ENCODE data around the gene GPR155. TPM values are rescaled to one million over a fixed set of nuclear protein-coding genes. Genes with fewer than 3 reads are reported as not detected.

Gene GPR155
- 1 to 10 TPM; 2.2 to 7.5 (median 3.6) TPM for total RNA-seq

- peak within 1 kb of the TSS; percentile 82 to 97 (median 85) for H3K4me3 ChIP-seq
- H3K9me3 ChIP-seq, result no peaks in the 10 kb centered on the region
- TF ChIP-seq POLR2A (IDR thresholded peaks at IDR 0.05), result peak in 1 of 4 donors; percentile 46
- TF ChIP-seq, protein P1, sequence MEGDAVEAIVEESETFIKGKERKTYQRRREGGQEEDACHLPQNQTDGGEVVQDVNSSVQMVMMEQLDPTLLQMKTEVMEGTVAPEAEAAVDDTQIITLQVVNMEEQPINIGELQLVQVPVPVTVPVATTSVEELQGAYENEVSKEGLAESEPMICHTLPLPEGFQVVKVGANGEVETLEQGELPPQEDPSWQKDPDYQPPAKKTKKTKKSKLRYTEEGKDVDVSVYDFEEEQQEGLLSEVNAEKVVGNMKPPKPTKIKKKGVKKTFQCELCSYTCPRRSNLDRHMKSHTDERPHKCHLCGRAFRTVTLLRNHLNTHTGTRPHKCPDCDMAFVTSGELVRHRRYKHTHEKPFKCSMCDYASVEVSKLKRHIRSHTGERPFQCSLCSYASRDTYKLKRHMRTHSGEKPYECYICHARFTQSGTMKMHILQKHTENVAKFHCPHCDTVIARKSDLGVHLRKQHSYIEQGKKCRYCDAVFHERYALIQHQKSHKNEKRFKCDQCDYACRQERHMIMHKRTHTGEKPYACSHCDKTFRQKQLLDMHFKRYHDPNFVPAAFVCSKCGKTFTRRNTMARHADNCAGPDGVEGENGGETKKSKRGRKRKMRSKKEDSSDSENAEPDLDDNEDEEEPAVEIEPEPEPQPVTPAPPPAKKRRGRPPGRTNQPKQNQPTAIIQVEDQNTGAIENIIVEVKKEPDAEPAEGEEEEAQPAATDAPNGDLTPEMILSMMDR (IDR thresholded peaks at IDR 0.05), result no peak
- no peak for TF ChIP-seq POLR2AphosphoS5 (IDR thresholded peaks at IDR 0.05)
- no peaks in the 10 kb centered on the region for H3K36me3 ChIP-seq
- H3K27me3 ChIP-seq, result no peaks in the 10 kb centered on the region
- peak; percentile 74 to 80 for ATAC-seq (ENCODE audit: low FRiP score in 2 of 2)
- 0 to 20% methylated on average over 1 to 25 of the region's 42 CpGs for WGBS, 2 donors
- peak within 1 kb of the TSS; percentile 80 to 90 (median 83) for H3K27ac ChIP-seq
- peak; percentile 70 to 91 for DNase-seq
- H3K4me1 ChIP-seq, result peaks cover 3 to 9% (median 8%) of the 10 kb centered on the region in 4 donors
Measured at GRCh38 chr2:174486563-174487107, at the start of gene GPR155. Gene GPR155, minus strand, starts transcription at chr2:174487029. Its CDS starts 5,073 bp downstream, at chr2:174481956.

- H3K27me3 ChIP-seq, result no peaks in the 10 kb centered on the region
- ATAC-seq (ENCODE audit: low FRiP score in 2 of 2), result no peak
- 92 to 94% methylated on average over 11 of the region's 11 CpGs for WGBS, 2 donors
- no peak overlapping the region for H3K4me3 ChIP-seq
- H3K27ac ChIP-seq, result no peak overlapping the region
- H3K4me1 ChIP-seq, result no peaks in the 10 kb centered on the region
- H3K36me3 ChIP-seq, result no peaks in the 10 kb centered on the region
- no peak for DNase-seq
- TF ChIP-seq POLR2A (IDR thresholded peaks at IDR 0.05) (no peak), POLR2AphosphoS5 (IDR thresholded peaks at IDR 0.05) (no peak), EP300 (IDR thresholded peaks at IDR 0.05) (no peak)
- TF ChIP-seq, protein P1 (IDR thresholded peaks at IDR 0.05), result no peak
- H3K9me3 ChIP-seq, result no peaks in the 10 kb centered on the region
Measured at GRCh38 chr2:174535757-174536703, 49.2 kb upstream of the GPR155 start.

- Histone ChIP-seq H3K36me3 (no peaks in the 10 kb centered on the region), H3K27ac (no peak overlapping the region), H3K27me3 (no peaks in the 10 kb centered on the region), H3K9me3 (no peaks in the 10 kb centered on the region), H3K4me1 (no peaks in the 10 kb centered on the region), H3K4me3 (no peak overlapping the region)
- 81 to 88% methylated on average over 3 of the region's 3 CpGs for WGBS, 2 donors
- no peak for ATAC-seq (ENCODE audit: low FRiP score in 2 of 2)
- TF ChIP-seq EP300 (IDR thresholded peaks at IDR 0.05) (no peak), POLR2A (IDR thresholded peaks at IDR 0.05) (no peak), POLR2AphosphoS5 (IDR thresholded peaks at IDR 0.05) (no peak)
- TF ChIP-seq, protein P1 (IDR thresholded peaks at IDR 0.05), result no peak
- no peak for DNase-seq
Measured at GRCh38 chr2:174535083-174535482, 48.3 kb upstream of the GPR155 start.

DNA sequence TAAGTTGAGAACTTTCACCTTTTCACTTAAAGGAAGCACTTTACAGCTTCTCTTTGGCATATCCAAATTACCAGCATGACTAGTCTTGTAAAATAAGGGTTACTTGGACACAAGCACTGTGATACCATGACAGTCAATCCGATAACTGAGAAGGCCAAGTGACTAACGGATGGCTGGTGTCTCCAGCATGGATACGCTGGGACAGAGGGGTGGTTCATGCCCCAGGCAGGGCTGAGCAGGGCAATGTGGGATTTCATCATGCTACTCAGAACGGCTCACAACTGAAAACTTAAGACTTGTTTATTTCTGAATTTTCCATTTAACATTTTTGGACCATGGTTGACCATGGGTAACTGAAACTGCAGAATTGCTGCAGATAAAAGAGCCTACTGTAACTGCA is 43.1 kb upstream of the GPR155 start:
- WGBS, 2 donors, result 82 to 100% methylated on average over 4 of the region's 4 CpGs
- Histone ChIP-seq H3K36me3 (no peaks in the 10 kb centered on the region), H3K4me3 (no peak overlapping the region), H3K27me3 (no peaks in the 10 kb centered on the region), H3K4me1 (no peaks in the 10 kb centered on the region), H3K27ac (no peak overlapping the region), H3K9me3 (no peaks in the 10 kb centered on the region)
- no peak for TF ChIP-seq POLR2A (IDR thresholded peaks at IDR 0.05)
- TF ChIP-seq POLR2AphosphoS5 (IDR thresholded peaks at IDR 0.05), result no peak
- TF ChIP-seq, protein P1 (IDR thresholded peaks at IDR 0.05), result no peak
- TF ChIP-seq EP300 (IDR thresholded peaks at IDR 0.05), result no peak
- DNase-seq, result no peak
- no peak for ATAC-seq (ENCODE audit: low FRiP score in 2 of 2)

Data from upper lobe of left lung (tissue), 6 donors.